Psoas muscle (tissue), 8 donors: ENCODE measurements around the gene SLC35A4. TPM values are rescaled to one million over a fixed set of nuclear protein-coding genes. Genes with fewer than 3 reads are reported as not detected.
A peak's percentile ranks its signal among the peaks of the same experiment; 100 is the strongest.

Experiments
- ATAC-seq, 4 donors: fragments of 200-7000 bp; cut with Tn5 transposase; one replicate each; pipeline ENCODE4 v1.9.1; 2020; ENCODE audit warnings: moderate library complexity in 3 of 4, mild to moderate bottlenecking in 2 of 4
- DNase-seq, 2 donors: peaks; one replicate each; pipeline ENCODE4 v3.0.0-alpha.2; 2020
- H3K27ac ChIP-seq: fragments of 200-600 bp; one replicate; pipeline ENCODE4 v1.8.0; 2022
- H3K27me3 ChIP-seq, 3 donors: fragments of 200-600 bp in 1 of 3; one replicate each; pipeline versions ENCODE4 v1.6.1 to v1.8.0; 2013 to 2022; ENCODE audit warnings: low read length in 2 of 3, mild to moderate bottlenecking in 2 of 3, moderate library complexity in 1 of 3; ENCODE audit not compliant: insufficient read depth in 3 of 3
- H3K36me3 ChIP-seq, 2 donors: fragments of 200-600 bp in 1 of 2; one replicate each; pipeline versions ENCODE4 v1.6.1 to v1.8.0; 2013 to 2022; ENCODE audit warnings: low read depth in 1 of 2, mild to moderate bottlenecking in 1 of 2, moderate library complexity in 1 of 2; ENCODE audit not compliant: insufficient read depth in 1 of 2
- H3K4me1 ChIP-seq: fragments of 200-600 bp; one replicate; pipeline ENCODE4 v1.8.0; 2022
- H3K4me3 ChIP-seq: fragments of 200-600 bp; one replicate; pipeline ENCODE4 v1.8.0; 2022; ENCODE audit warnings: mild to moderate bottlenecking
- H3K9me3 ChIP-seq: fragments of 200-600 bp; one replicate; pipeline ENCODE4 v1.8.0; 2022
- CTCF ChIP-seq: fragments of 200-600 bp; IDR thresholded peaks from one replicate; pipeline ENCODE4 v1.8.0; 2022; ENCODE audit warnings: antibody characterized with exemption
- WGBS, 3 donors: extraction: QIAGEN DNeasy Blood & Tissue Kit; methylation state at CpG; one replicate each; pipeline versions ENCODE4 v1.1.6 to v1.1.7; 2013; 5-methylcytosine and 5-hydroxymethylcytosine counted together
- intact Hi-C, 2 donors: fragments of 100-400 bp; cut with DNase I; formaldehyde crosslinking; loops; one replicate each; pipeline versions ENCODE4 v1.11.0 to v1.14.2; 2022
- polyA plus RNA-seq, 3 donors: library from polyadenylated mRNA; stranded (reverse); fragments of 200-250 nt; gene quantifications; one replicate each; pipeline ENCODE4 v1.2.3, GENCODE V29; 2013
- total RNA-seq, 4 donors: library from RNA; stranded (reverse); fragmentation: NEBNext Ultra II Directional in 2 of 4; extraction: Animal tissue kit (Norgen Biotek cat#: 25700) in 2 of 4; gene quantifications; one replicate each; pipeline versions ENCODE4 v1.2.1 to v1.2.4, GENCODE V29; 2021 to 2023
- donor health status: healthy with polysubstance abuse.
- donor health status: DM: no; HTN: no; CAD: no; lungs with moderate emphysema.
- donor health status: Bipolar disorder and iron deficiency.
- donor health status: healthy.
- donor health status: DM: yes; HTN: yes; CAD: no.
- donor health status: DM: no; HTN: no; CAD: no.
- donor health status: DM: no; HTN: no; CAD: no.
- donor health status: DM: yes; HTN: yes; CAD: no.

SLC35A4 gene
- total and polyA plus RNA-seq, 7 donors = 49.9 to 149 (median 108) TPM

GRCh38 chr5:140595538-140596300 is 31.1 kb downstream of the SLC35A4 start:
- ATAC-seq = peak; percentile 75 to 92 (median 83)
- no peaks in the 10 kb centered on the region for H3K36me3 ChIP-seq
- no peak overlapping the region for H3K4me3 ChIP-seq
- no peak for TF ChIP-seq CTCF
- peak overlapping the region; percentile 34 for H3K27ac ChIP-seq
- intact Hi-C loops = loop anchor here in 1 of 2 donors (5.0 kb wide), 1 partner anchor 37 kb away; the partner anchor contains the start of gene CD14
- DNase-seq = no peak
- H3K9me3 ChIP-seq = no peaks in the 10 kb centered on the region
- 49 to 58% (median 57%) methylated on average over 5 of the region's 5 CpGs for WGBS, 3 donors
- H3K27me3 ChIP-seq = no peaks in the 10 kb centered on the region
- no peaks in the 10 kb centered on the region for H3K4me1 ChIP-seq

GRCh38 chr5:140596321-140596741 is 31.7 kb downstream of the SLC35A4 start:
- no peaks in the 10 kb centered on the region for H3K9me3 ChIP-seq

GRCh38 chr5:140598836-140599235 is 34.2 kb downstream of the SLC35A4 start:
- ATAC-seq (no peak), DNase-seq (no peak)
- H3K27ac ChIP-seq = no peak overlapping the region
- H3K36me3 ChIP-seq = no peaks in the 10 kb centered on the region
- no peak for TF ChIP-seq CTCF
- intact Hi-C loops = loop anchor here in 1 of 2 donors (5.0 kb wide), 1 partner anchor 33 kb away; the partner anchor contains the start of gene CD14
- H3K27me3 ChIP-seq = no peaks in the 10 kb centered on the region
- no peak overlapping the region for H3K4me3 ChIP-seq
- H3K9me3 ChIP-seq = no peaks in the 10 kb centered on the region
- WGBS, 3 donors = 83 to 86% (median 86%) methylated on average over 2 of the region's 2 CpGs
- H3K4me1 ChIP-seq = no peaks in the 10 kb centered on the region

More at GRCh38 chr5:140596321-140596741, 31.7 kb downstream of the SLC35A4 start:
- intact Hi-C loops = loop anchor here in 1 of 2 donors (5.0 kb wide), 1 partner anchor 36 kb away; the partner anchor contains the start of gene CD14
- Histone ChIP-seq H3K27me3 (no peaks in the 10 kb centered on the region), H3K4me1 (no peaks in the 10 kb centered on the region), H3K27ac (peak overlapping the region; percentile 34), H3K4me3 (no peak overlapping the region), H3K36me3 (no peaks in the 10 kb centered on the region)
- TF ChIP-seq CTCF = no peak
- ATAC-seq (peak; percentile 64 to 89 (median 82)), DNase-seq (no peak)
- 35 to 67% (median 60%) methylated on average over 1 of the region's 1 CpG for WGBS, 3 donors

GRCh38 chr5:140600096-140600495 is 35.5 kb downstream of the SLC35A4 start:
- H3K9me3 ChIP-seq = no peaks in the 10 kb centered on the region
- H3K4me1 ChIP-seq = no peaks in the 10 kb centered on the region
- no peak for DNase-seq
- H3K27me3 ChIP-seq = no peaks in the 10 kb centered on the region
- ATAC-seq = no peak
- no peak overlapping the region for H3K4me3 ChIP-seq
- no peaks in the 10 kb centered on the region for H3K36me3 ChIP-seq
- intact Hi-C loops = no loop called here
- no peak for TF ChIP-seq CTCF
- no peak overlapping the region for H3K27ac ChIP-seq
